SH-SY5Y (cell line): ENCODE results near the gene SLC39A2.

ENCODE experiments used
- GATA2 ChIP-seq: IDR thresholded peaks from 2 replicates; pipeline ENCODE4 v1.6.1; 2011; ENCODE audit warnings: mild to moderate bottlenecking, low read depth, low read length
- GATA3 ChIP-seq: IDR thresholded peaks from 2 replicates; pipeline ENCODE4 v1.6.1; 2011; ENCODE audit warnings: low read depth, mild to moderate bottlenecking, low read length, moderate library complexity

The SLC39A2 gene

GRCh38 chr14:20988717-20989470 lies 10.2 kb upstream of the SLC39A2 start:
- no peak for TF ChIP-seq GATA2
- no peak for TF ChIP-seq GATA3

GRCh38 chr14:20989471-20989786 lies 9.7 kb upstream of the SLC39A2 start:
- TF ChIP-seq GATA3 (no peak), GATA2 (no peak)

- TF ChIP-seq GATA3 (no peak), GATA2 (no peak)
These were observed 9.1 kb upstream of the SLC39A2 start, which contains the start of gene METTL17 for GRCh38 chr14:20989787-20990600. METTL17 (plus strand) TSS chr14:20989980; CDS start chr14:20990003, 23 bp downstream.

- TF ChIP-seq GATA2 (no peak), GATA3 (no peak)
These were observed 2.6 kb upstream of the SLC39A2 start for GRCh38 chr14:20996521-20996920.

- no peak for TF ChIP-seq GATA3
These were observed 2.0 kb upstream of the SLC39A2 start for GRCh38 chr14:20997115-20997514.

- TF ChIP-seq GATA2 (no peak), GATA3 (no peak)
These were observed 1.5 kb upstream of the SLC39A2 start for GRCh38 chr14:20997564-20997963.

GRCh38 chr14:20998139-20998538 lies 954 bp upstream of the SLC39A2 start:
- TF ChIP-seq GATA3 (no peak), GATA2 (no peak)

- TF ChIP-seq GATA2: no peak
- TF ChIP-seq GATA3: no peak
These were observed 498 bp downstream of the SLC39A2 start for GRCh38 chr14:20999591-20999990.

- TF ChIP-seq GATA2: no peak
- TF ChIP-seq GATA3: no peak
These were observed 2.1 kb downstream of the SLC39A2 start for GRCh38 chr14:21001218-21001617.

- no peak for TF ChIP-seq GATA2
- TF ChIP-seq GATA3: no peak
These were observed 4.8 kb downstream of the SLC39A2 start for GRCh38 chr14:21003788-21004346.

GRCh38 chr14:21011136-21011535 lies 12.0 kb downstream of the SLC39A2 start:
- no peak for TF ChIP-seq GATA2
- no peak for TF ChIP-seq GATA3

GRCh38 chr14:21014761-21015190 lies 15.7 kb downstream of the SLC39A2 start:
- TF ChIP-seq GATA2 (no peak), GATA3 (no peak)

- TF ChIP-seq GATA3: no peak
- TF ChIP-seq GATA2: no peak
These were observed 16.2 kb downstream of the SLC39A2 start for GRCh38 chr14:21015312-21015711.

- no peak for TF ChIP-seq GATA3
- no peak for TF ChIP-seq GATA2
These were observed 17.5 kb downstream of the SLC39A2 start for GRCh38 chr14:21016413-21017190.
